Breast epithelium (tissue), 3 donors: Measurements from ENCODE around the gene TENM3.

Source experiments
- CTCF ChIP-seq, 3 donors: fragments of 450-650 bp; IDR thresholded peaks; one replicate each; pipeline ENCODE4 v1.5.1; 2016 to 2017; ENCODE audit warnings: antibody characterized with exemption in 3 of 3, mild to moderate bottlenecking in 3 of 3, moderate library complexity in 3 of 3
- POLR2A ChIP-seq: fragments of 450-650 bp; IDR thresholded peaks from one replicate; pipeline ENCODE4 v1.6.1; 2016; ENCODE audit warnings: antibody characterized with exemption, mild to moderate bottlenecking, moderate library complexity

GRCh38 chr4:182286931-182287330 lies 43.7 kb downstream of the TENM3 start:
- no peak for TF ChIP-seq POLR2A
- TF ChIP-seq CTCF (IDR thresholded peaks at IDR 0.05) = no peak
